ENCODE measurements around the gene ITGB6. TPM values are rescaled to one million over a fixed set of nuclear protein-coding genes. Genes with fewer than 3 reads are reported as not detected.
A peak's percentile ranks its signal among the peaks of the same experiment; 100 is the strongest.

The ITGB6 gene
- total and polyA plus RNA-seq, 7 donors: 2.1 to 24.3 (median 4.8) TPM

DNA sequence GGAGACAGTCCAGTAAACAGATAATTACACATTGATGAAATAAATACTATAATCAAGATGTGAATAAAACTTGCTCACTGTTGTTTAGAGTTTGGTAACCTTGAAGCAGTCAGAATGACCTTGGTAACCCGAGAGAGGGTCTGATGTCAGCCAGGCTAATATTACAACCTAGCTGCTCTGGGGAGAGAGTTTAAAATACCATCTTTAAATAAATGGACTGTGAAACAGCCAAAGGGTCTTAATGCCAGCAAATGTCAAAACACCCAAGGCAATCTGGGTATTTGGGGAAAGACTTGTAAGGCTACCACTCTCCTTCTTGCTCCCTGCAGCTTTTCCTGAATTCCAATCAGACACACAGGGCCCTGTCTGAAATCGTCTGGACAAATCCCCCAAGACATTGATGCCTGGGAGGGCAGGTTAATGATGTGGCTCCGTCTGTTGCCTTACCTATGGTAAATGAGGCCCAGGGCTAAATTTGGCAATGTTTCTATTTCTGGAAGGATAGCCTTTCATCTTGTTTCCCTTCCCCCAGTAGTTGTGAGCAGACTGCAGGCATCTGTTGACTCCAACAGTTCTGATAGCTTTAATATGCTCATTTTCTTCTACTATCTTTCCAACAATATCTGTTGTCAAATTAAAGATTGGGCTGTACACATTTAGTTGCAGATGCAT is 43.0 kb upstream of the ITGB6 start:
- peak; percentile 76 to 83 (median 79) for ATAC-seq

DNA sequence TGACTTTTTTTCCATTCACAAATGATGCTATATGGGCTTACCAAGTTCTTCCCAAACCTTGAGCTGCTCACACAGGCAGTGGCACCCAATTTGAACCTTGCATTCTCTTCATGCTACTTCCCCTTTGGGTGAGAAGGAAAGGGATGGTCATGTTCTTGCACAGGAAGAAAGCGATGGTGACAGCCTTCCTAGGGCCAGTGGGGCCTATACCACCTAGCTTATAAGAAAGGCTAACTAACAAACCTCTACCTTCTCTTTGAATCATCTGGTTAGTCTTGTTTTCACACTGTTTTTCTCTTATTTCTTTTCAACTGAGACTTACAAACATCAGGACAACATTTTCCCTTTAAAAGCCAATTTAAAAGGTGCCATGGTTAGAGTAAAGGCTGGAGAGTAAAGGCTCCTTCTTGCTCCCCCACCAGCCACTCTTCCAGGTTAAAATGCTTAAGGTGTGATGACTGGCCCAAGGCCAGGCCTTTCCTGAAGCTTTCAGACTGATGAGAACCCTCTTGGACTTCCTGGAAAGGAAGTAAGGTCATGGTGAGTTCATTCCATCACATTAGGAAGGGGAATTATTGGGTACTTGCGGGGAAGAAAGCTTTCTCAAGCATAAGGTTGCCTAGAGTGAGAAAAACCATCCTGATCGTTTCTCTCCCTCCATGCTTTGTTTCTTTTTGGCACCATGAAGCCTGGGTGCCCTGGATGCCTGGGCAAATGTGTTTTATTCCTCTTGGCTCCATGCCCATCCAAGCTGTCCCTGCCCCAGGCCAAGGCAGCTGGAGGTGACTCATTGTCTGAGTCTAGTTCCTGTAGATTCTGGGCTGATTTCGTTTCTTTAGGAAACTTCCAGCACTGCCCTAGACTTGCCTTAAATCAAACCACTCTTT is 41.4 kb upstream of the ITGB6 start:
- ATAC-seq: peak; percentile 42 to 61 (median 58)
- intact Hi-C loops (cut with DNase I): no loop called here

More for the DNA sequence above, 43.0 kb upstream of the ITGB6 start:
- 29 to 41% (median 32%) methylated on average over 3 of the region's 3 CpGs for WGBS, 3 donors
- no peaks in the 10 kb centered on the region for H3K36me3 ChIP-seq (ENCODE audit: insufficient read depth in 1 of 2, low read depth in 1 of 2)
- intact Hi-C loops (cut with DNase I): no loop called here
- H3K27me3 ChIP-seq (ENCODE audit: insufficient read depth in 3 of 3, low read length in 2 of 3): no peaks in the 10 kb centered on the region
- TF ChIP-seq, protein P1, sequence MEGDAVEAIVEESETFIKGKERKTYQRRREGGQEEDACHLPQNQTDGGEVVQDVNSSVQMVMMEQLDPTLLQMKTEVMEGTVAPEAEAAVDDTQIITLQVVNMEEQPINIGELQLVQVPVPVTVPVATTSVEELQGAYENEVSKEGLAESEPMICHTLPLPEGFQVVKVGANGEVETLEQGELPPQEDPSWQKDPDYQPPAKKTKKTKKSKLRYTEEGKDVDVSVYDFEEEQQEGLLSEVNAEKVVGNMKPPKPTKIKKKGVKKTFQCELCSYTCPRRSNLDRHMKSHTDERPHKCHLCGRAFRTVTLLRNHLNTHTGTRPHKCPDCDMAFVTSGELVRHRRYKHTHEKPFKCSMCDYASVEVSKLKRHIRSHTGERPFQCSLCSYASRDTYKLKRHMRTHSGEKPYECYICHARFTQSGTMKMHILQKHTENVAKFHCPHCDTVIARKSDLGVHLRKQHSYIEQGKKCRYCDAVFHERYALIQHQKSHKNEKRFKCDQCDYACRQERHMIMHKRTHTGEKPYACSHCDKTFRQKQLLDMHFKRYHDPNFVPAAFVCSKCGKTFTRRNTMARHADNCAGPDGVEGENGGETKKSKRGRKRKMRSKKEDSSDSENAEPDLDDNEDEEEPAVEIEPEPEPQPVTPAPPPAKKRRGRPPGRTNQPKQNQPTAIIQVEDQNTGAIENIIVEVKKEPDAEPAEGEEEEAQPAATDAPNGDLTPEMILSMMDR (IDR thresholded peaks at IDR 0.05): no peak
- DNase-seq: no peak
- peak overlapping the region; percentile 81 for H3K27ac ChIP-seq
- H3K4me3 ChIP-seq: peak overlapping the region; percentile 36
- H3K9me3 ChIP-seq: no peaks in the 10 kb centered on the region
- H3K4me1 ChIP-seq: peaks cover 74% of the 10 kb centered on the region

DNA sequence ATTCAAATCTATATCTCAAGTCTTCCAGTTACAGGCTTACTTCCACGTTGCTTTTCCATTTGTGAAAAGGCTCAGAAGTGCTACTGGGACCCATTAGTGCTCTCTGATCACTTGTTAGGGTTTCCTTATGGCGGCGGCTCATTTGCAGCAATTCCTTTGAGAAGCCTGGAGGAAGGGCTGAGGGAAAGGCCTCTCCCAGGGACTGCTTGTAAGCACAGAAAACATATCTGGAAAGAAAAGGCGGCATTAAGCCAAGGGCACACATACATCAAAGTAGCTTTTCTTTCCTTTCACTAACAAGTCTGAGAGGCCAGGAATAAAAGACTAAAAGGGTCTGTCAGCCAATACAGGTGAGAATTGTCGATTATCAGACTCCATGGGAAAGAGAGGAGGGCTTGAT is 39.4 kb upstream of the ITGB6 start:
- ATAC-seq (no peak), DNase-seq (no peak)
- no peaks in the 10 kb centered on the region for H3K36me3 ChIP-seq (ENCODE audit: insufficient read depth in 1 of 2, low read depth in 1 of 2)
- 71 to 72% (median 71%) methylated on average over 5 of the region's 5 CpGs for WGBS, 3 donors
- TF ChIP-seq, protein P1 (IDR thresholded peaks at IDR 0.05): no peak
- H3K4me3 ChIP-seq: no peak overlapping the region
- H3K27ac ChIP-seq: peak overlapping the region; percentile 81
- intact Hi-C loops (cut with DNase I): no loop called here
- no peaks in the 10 kb centered on the region for H3K27me3 ChIP-seq (ENCODE audit: insufficient read depth in 3 of 3, low read length in 2 of 3)
- H3K4me1 ChIP-seq: peaks cover 56% of the 10 kb centered on the region
- no peaks in the 10 kb centered on the region for H3K9me3 ChIP-seq

More for the DNA sequence above, 41.4 kb upstream of the ITGB6 start:
- Histone ChIP-seq H3K27ac (peak overlapping the region; percentile 81), H3K4me1 (peaks cover 74% of the 10 kb centered on the region), H3K4me3 (no peak overlapping the region), H3K36me3 (ENCODE audit: insufficient read depth in 1 of 2, low read depth in 1 of 2) (no peaks in the 10 kb centered on the region), H3K9me3 (no peaks in the 10 kb centered on the region), H3K27me3 (ENCODE audit: insufficient read depth in 3 of 3, low read length in 2 of 3) (no peaks in the 10 kb centered on the region)
- TF ChIP-seq, protein P1 (IDR thresholded peaks at IDR 0.05): no peak
- 28 to 40% (median 34%) methylated on average over 4 of the region's 4 CpGs for WGBS, 3 donors
- DNase-seq: peak in 1 of 2 donors; percentile 45

DNA sequence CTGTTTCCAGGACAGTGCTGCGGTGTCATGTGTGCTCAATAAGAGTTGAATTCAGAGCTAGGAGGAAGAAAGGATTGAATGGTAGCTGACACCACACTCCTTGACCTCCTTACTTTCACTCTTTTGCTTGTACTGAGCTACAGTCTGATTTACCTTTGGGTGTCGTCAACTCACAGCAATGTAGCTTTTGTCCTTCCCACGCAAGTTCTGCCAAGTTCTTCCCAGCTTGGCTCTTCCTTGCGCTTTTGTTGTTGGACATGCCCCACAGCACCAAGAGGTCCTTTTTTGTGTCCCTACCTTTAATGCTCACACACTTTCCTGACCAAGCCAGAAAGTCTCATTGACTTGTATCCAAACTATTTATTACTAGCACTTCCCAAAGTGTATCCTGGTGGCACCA is 38.3 kb upstream of the ITGB6 start:
- peak overlapping the region; percentile 26 for H3K4me3 ChIP-seq

More for the DNA sequence above, 38.3 kb upstream of the ITGB6 start:
- peaks cover 46% of the 10 kb centered on the region for H3K4me1 ChIP-seq
- TF ChIP-seq, protein P1 (IDR thresholded peaks at IDR 0.05): no peak
- peak; percentile 13 to 23 (median 22) for ATAC-seq
- peak overlapping the region; percentile 81 for H3K27ac ChIP-seq
- no peaks in the 10 kb centered on the region for H3K27me3 ChIP-seq (ENCODE audit: insufficient read depth in 3 of 3, low read length in 2 of 3)
- H3K9me3 ChIP-seq: no peaks in the 10 kb centered on the region
- DNase-seq: no peak
- 32 to 41% (median 36%) methylated on average over 4 of the region's 4 CpGs for WGBS, 3 donors
- H3K36me3 ChIP-seq (ENCODE audit: insufficient read depth in 1 of 2, low read depth in 1 of 2): peaks cover 0 to 3% of the 10 kb centered on the region in 2 donors
- intact Hi-C loops (cut with DNase I): no loop called here

All from psoas muscle (tissue), 8 donors.